Raji (cell line): Measurements from ENCODE around the gene REPIN1.

Source experiments
- POLR2A ChIP-seq: IDR thresholded peaks from 2 replicates; pipeline ENCODE4 v1.6.1; 2011; ENCODE audit warnings: low read depth, low read length, control low read depth; ENCODE audit not compliant: insufficient read depth

Gene REPIN1

DNA sequence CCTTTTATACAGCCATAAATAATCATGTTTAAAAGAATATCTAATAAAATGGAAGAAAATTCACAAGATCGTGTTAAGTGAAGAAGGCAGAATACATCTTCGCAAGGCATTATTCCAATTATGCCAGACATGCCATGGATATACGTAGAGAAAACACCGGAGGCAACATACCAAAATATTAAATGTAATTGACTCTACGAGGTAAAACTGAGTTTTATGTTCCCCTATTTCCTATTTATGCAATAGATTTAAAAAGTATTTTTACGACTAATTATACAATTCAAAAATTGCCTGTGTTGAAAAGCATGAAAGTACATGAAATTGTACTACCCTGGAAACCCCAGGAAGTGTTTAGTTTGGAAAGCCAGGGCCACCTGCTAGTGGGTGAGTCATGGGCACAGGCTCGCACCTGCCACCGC lies 936 bp upstream of the REPIN1 start:
- no peak; the same call in 1 of the 2 replicates for TF ChIP-seq POLR2A

DNA sequence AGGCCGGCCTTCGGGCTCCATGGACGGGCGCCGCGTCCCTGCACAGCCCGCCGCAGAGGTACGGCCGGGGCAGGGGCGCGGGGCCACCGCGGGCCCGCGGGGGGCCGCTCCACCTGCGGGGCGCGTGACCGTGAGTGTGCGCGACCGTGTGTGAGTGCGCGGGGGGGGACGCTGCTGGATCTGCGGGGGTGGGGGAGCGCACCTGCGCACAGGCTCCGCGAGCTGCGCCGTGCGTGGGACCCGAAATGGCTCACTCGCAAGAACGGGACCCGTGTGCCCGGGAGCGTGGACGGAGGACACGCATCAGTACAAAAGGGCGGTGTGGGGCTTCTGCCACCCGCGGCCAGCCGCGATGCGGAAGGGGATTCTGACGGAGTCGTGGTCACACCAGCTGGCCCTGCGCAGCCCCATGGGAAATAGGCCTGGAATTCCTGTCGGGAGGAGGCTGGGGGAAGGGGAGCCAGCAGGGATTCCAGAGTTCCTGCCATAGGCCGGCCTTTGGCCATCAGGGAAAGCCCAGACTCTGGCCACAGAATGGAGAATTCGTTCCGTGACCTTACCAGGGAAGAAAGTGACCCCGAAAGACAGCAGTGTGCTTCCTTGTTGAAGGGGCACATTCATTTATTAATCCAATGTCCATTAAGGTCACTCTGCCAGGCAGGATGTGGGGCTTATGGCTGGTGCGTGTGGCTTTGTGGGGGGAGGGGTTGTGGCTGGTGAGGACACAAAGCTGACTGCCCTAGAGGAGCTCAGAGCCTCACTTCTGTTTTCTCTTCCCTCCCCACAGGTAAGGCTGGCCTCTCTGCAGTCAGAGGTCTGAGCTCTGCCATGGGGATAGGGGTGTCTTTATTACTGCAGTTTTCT lies 494 bp downstream of the REPIN1 start:
- peak; percentile 45; the same call in 1 of the 2 replicates for TF ChIP-seq POLR2A

DNA sequence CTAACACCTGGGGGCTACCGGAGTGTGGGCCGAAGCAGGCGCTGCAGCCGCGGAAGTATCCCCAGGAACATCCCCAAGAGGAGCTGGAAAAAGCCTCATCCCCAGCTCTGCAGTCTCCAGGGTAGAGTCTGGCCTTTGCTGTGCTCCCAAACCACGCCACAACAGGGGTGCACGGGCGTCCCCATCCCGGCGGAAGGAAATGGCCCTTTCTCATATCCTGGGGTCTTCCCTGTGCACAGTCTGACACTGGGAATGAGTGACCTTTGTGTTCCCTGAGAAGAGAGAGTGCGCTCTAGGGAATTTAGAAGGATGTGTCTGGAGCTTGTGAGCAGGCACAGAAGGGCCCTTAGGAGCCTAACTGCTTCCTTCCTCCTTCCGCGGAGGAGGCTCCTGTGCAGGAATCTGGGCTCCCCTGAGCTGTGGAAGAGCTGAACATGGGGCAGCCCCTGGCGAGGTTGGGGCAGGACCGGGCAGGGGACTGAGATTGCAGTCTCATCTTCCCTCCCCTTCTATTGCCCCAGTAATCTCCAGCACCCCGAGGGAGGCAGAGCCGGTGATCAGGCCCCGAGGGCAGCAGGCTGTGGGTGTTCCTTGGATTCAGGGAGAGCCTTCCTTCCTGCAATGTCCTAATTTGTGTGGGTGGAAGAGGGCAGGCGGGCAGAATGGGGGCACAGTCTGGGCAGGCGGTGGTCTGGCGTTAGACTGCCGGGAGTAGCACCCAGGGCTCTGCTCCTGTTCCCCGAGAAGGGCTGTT lies 1.3 kb downstream of the REPIN1 start:
- no peak for TF ChIP-seq POLR2A

DNA sequence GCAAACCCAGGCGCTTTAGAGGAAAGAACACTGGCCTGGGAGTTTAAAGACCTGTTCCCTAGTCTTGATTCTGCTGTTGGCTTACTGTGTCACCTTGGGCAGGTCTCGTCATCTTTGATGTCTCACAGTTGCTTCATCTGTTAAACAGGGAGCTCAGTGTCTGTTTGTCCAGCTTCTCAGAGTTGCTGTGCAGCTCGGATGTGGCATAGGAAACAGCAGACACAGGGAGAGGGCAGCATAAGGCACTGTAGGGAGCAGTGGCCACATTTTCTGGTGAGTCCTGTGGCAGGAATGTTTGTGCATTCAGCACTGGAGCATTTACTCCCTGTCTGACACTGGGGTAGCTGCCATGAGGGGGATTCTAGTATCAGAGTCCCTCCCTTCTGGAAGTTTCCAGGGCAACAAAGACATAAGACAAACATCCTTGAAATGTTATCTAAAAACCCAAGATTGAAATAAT lies 2.0 kb downstream of the REPIN1 start:
- TF ChIP-seq POLR2A = no peak

DNA sequence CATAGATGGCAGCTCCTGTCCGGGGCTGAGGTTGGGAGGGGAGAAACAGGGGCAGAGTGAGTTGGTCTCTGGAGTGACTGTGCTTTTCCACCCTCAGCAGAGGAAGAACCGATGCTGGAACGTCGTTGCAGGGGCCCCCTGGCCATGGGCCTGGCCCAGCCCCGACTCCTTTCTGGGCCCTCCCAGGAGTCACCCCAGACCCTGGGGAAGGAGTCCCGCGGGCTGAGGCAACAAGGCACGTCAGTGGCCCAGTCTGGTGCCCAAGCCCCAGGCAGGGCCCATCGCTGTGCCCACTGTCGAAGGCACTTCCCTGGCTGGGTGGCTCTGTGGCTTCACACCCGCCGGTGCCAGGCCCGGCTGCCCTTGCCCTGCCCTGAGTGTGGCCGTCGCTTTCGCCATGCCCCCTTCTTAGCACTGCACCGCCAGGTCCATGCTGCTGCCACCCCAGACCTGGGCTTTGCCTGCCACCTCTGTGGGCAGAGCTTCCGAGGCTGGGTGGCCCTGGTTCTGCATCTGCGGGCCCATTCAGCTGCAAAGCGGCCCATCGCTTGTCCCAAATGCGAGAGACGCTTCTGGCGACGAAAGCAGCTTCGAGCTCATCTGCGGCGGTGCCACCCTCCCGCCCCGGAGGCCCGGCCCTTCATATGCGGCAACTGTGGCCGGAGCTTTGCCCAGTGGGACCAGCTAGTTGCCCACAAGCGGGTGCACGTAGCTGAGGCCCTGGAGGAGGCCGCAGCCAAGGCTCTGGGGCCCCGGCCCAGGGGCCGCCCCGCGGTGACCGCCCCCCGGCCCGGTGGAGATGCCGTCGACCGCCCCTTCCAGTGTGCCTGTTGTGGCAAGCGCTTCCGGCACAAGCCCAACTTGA lies 2.7 kb downstream of the REPIN1 start:
- no peak for TF ChIP-seq POLR2A

DNA sequence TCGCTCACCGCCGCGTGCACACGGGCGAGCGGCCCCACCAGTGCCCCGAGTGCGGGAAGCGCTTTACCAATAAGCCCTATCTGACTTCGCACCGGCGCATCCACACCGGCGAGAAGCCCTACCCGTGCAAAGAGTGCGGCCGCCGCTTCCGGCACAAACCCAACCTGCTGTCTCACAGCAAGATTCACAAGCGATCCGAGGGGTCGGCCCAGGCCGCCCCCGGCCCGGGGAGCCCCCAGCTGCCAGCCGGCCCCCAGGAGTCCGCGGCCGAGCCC lies 3.3 kb downstream of the REPIN1 start:
- no peak for TF ChIP-seq POLR2A

DNA sequence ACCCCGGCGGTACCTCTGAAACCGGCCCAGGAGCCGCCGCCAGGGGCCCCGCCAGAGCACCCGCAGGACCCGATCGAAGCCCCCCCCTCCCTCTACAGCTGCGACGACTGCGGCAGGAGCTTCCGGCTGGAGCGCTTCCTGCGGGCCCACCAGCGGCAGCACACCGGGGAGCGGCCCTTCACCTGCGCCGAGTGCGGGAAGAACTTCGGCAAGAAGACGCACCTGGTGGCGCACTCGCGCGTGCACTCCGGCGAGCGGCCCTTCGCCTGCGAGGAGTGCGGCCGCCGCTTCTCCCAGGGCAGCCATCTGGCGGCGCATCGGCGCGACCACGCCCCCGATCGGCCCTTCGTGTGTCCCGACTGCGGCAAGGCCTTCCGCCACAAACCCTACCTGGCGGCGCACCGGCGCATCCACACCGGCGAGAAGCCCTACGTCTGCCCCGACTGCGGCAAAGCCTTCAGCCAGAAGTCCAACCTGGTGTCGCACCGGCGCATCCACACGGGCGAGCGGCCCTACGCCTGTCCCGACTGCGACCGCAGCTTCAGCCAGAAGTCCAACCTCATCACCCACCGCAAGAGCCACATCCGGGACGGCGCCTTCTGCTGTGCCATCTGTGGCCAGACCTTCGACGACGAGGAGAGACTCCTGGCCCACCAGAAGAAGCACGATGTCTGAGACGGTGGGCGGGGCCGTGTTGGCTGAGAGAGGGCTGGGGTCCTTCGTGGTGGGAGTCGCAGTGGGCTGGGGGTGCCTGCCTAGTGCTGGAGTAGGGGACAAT lies 3.8 kb downstream of the REPIN1 start:
- no peak for TF ChIP-seq POLR2A

DNA sequence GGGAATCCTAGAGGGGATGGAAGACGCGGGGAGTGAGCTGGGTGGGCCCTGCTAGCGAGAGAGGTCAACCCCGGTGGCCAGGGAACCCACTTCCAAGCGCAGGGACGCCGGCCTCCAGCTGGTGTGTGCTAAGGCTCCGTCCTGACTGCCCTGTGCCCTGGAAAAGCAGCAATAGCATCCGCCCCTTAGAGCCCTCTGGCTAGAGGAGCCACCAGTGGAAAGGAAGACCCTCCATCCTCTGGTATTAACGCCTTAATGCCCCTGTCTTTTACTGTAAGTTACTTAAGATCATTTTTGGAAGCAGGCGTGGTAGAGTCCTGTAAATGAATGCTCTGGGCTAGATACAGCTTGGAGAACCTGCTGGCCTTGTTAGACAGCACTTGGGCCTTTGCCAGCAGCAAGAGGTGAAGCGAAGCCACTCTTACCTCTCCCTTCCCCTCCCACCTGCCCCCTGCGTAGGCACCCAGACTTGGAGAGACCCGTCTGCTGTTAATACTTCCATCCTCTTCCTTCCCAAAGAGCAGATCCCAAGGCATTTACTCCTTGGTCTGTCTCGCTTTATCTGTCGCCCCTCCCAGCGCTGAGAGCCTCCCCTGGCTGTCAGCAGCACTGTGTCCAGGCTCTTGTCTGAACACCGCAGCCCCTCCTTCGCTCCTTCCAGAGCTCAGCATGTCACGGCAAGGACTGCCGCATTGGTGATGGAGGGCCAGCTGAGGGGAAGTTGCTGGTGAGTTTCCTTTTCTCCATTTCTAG lies 4.6 kb downstream of the REPIN1 start:
- no peak for TF ChIP-seq POLR2A

DNA sequence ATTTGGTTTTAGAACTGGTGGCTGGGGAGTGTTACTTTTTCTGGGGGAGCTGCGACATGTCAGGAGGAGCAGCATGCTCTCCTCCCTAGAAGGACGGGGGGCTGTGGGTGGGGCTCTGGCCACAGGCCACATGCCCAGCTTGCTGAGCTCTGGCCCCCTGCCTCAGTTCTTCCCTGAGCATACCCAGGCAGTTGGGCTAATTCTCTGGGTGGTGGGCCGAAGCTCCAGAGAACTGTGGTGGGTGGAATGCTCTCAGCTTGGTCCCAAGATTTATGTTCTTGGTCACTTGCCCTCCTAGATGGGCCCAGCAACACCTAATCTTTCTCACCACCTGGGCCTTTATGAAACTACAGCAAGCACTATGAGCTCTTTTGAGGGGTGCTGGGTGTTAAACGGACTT lies 5.4 kb downstream of the REPIN1 start:
- no peak for TF ChIP-seq POLR2A

DNA sequence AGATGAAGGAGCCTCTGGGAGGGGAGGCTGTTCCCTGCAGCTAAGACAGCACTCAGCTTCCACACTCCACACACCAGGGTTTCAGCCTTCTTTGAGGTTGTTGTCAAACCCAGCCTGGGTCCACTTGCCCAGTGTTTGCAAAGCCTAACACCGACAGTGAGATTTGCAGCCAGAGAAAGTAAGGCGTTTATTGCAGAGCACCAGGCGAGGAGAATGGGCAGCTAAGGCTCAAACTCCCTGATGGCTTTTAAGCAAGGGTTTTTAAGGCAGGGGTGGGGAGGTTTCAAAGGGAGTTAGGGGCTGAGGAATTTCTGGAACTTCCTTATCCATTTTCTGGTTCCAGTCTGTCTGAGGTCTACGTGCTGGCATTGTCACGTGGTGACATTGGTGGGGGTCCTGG lies 5.8 kb downstream of the REPIN1 start:
- no peak for TF ChIP-seq POLR2A

DNA sequence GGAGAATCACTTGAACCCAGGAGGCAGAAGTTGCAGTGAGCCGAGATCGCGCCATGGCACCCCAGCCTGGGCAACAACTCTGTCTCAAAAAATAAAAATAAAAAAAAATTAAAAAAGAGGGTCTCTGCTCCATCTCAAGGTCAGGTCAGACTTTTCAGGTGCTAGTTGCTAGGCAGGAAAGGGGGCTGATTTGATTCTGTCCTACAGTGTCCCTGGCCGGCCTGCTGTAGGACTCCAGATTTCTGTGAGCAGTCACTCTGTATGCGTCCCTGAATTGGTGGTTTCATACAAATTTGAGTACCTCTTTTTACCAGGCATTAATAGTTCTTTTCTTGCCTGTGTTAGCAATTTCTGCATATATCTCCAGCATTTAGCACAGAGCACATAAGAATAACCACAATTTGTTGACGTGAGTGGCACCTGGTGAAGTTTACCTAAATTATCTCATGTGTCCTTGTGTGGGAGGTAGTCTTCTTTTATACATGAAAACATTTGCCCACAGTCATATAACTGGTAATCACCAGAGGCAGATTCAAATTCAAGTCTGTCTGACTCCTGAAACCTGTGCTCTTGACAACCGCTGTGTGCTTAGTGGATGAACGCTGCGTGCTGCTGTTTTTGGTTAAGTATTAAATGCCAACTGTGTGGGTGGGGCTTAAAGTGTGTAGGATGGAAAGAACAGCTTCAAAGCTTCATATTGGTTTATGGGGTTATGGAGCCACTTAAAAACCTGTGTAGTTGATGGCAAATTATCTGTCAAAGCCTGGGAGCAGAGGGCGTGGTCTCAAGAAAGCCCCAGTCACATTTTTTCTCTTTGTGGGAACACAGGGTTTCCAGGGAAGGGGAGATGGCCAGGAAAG lies 7.3 kb downstream of the REPIN1 start:
- 0 out of 2 replicates have a peak, but pooled peaks have one; percentile 42 for TF ChIP-seq POLR2A

DNA sequence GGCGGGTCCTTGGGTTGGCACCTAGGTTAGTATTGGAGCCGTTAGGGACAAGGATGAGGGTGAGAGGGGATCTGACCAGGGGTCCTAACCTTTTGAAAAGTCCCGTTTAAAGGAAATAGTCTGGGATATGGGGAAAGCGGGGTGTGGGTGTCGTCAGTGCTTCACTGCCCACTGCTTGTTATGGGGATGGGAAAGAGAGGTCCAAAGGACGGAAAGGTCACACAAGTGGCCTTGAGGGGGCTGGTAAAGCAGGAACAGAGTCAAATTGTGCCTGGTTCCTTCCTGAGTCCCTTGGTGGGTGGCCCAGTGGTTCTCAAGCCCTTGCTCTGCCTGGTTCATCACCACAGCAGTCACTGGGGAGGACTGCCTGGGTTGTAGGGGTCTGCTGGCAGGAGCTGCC lies 7.9 kb downstream of the REPIN1 start:
- TF ChIP-seq POLR2A = 0 out of 2 replicates have a peak, but pooled peaks have one; percentile 9

DNA sequence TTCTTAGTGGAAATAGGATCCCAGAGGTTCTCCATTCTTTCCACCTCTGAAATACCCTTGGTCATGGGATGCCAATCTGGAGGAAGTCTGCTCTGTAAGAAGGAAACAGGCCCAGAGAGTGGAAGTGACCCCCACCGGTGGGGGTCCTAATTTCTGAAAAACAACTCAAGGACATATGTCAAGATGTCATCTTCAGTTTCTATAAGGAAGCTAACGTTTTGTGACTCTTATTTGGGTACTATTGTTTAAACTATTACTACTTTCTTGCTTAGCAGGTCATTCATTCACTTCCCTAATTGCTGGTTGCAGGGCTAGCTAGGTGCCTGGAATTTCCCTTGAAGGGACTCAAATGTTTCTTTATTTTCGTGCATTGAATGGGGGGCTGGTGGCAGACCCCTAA lies 8.6 kb downstream of the REPIN1 start:
- no peak for TF ChIP-seq POLR2A
